Lower leg skin (tissue), 4 donors: ENCODE data around the gene TLK1. TPM values are rescaled to one million over a fixed set of nuclear protein-coding genes. Genes with fewer than 3 reads are reported as not detected.

ENCODE experiments used
- DNase-seq, 2 donors: peaks; one replicate each; pipeline ENCODE4 v3.0.0-alpha.2; 2019; ENCODE audit warnings: low spot score in 2 of 2
- H3K4me3 ChIP-seq: fragments of 200-600 bp; sonication (generic); 2 replicates; pipeline ENCODE4 v1.5.1; 2017; ENCODE audit warnings: mild to moderate bottlenecking, low read depth; ENCODE audit not compliant: poor library complexity, severe bottlenecking
- POLR2A ChIP-seq, 2 donors: fragments of 450-650 bp; IDR thresholded peaks; one replicate each; pipeline ENCODE4 v1.6.1; 2016 to 2017; ENCODE audit warnings: antibody characterized with exemption in 2 of 2, mild to moderate bottlenecking in 1 of 2, moderate library complexity in 1 of 2
- WGBS, 2 donors: methylation state at CpG; one replicate each; pipeline ENCODE4 v1.1.5; 2018; 5-methylcytosine and 5-hydroxymethylcytosine counted together
- intact Hi-C: fragments of 100-400 bp; cut with DNase I; formaldehyde crosslinking; loops from one replicate; pipeline ENCODE4 v1.15.0; 2023; ENCODE audit warnings: low total_unique reads
- total RNA-seq, 4 donors: library from RNA; depleted of rRNA; stranded (reverse); fragments of >200 nt; gene quantifications; one replicate each; pipeline ENCODE4 v1.1.0, GENCODE V29; 2016
- TF ChIP-seq, protein P1 (sequence below), 3 donors: fragments of 450-650 bp; IDR thresholded peaks; one replicate each; pipeline ENCODE4 v1.5.1; 2016; ENCODE audit warnings: antibody characterized with exemption in 3 of 3, mild to moderate bottlenecking in 3 of 3, moderate library complexity in 2 of 3

TLK1 gene
- total RNA-seq, 4 donors from 2014 or later, result 22.9 to 68.3 (median 26.2) TPM

GRCh38 chr2:170985407-170985806 is 175.3 kb downstream of the TLK1 start:
- intact Hi-C loops, result no loop called here
- no peak for TF ChIP-seq POLR2A (IDR thresholded peaks at IDR 0.05)
- TF ChIP-seq, protein P1, sequence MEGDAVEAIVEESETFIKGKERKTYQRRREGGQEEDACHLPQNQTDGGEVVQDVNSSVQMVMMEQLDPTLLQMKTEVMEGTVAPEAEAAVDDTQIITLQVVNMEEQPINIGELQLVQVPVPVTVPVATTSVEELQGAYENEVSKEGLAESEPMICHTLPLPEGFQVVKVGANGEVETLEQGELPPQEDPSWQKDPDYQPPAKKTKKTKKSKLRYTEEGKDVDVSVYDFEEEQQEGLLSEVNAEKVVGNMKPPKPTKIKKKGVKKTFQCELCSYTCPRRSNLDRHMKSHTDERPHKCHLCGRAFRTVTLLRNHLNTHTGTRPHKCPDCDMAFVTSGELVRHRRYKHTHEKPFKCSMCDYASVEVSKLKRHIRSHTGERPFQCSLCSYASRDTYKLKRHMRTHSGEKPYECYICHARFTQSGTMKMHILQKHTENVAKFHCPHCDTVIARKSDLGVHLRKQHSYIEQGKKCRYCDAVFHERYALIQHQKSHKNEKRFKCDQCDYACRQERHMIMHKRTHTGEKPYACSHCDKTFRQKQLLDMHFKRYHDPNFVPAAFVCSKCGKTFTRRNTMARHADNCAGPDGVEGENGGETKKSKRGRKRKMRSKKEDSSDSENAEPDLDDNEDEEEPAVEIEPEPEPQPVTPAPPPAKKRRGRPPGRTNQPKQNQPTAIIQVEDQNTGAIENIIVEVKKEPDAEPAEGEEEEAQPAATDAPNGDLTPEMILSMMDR (IDR thresholded peaks at IDR 0.05), result no peak
- WGBS, 2 donors, result 90 to 91% methylated on average over 5 of the region's 5 CpGs
- H3K4me3 ChIP-seq, result no peak overlapping the region
- no peak for DNase-seq

- 40 to 47% methylated on average over 1 of the region's 1 CpG for WGBS, 2 donors
- no peak for DNase-seq
- H3K4me3 ChIP-seq, result no peak overlapping the region
- intact Hi-C loops, result no loop called here
- no peak for TF ChIP-seq POLR2A (IDR thresholded peaks at IDR 0.05)
- TF ChIP-seq, protein P1 (IDR thresholded peaks at IDR 0.05), result no peak
Measured at GRCh38 chr2:170984079-170984478, 176.6 kb downstream of the TLK1 start.

GRCh38 chr2:170975943-170976270 is 184.8 kb downstream of the TLK1 start:
- no peak overlapping the region for H3K4me3 ChIP-seq
- no peak for TF ChIP-seq POLR2A (IDR thresholded peaks at IDR 0.05)
- TF ChIP-seq, protein P1 (IDR thresholded peaks at IDR 0.05), result no peak
- intact Hi-C loops, result no loop called here
- WGBS, 2 donors, result 84 to 91% methylated on average over 4 of the region's 4 CpGs
- no peak for DNase-seq

- no peak overlapping the region for H3K4me3 ChIP-seq
- TF ChIP-seq, protein P1 (IDR thresholded peaks at IDR 0.05), result no peak
- TF ChIP-seq POLR2A (IDR thresholded peaks at IDR 0.05), result no peak
- 83 to 84% methylated on average over 17 of the region's 17 CpGs for WGBS, 2 donors
- intact Hi-C loops, result no loop called here
- no peak for DNase-seq
Measured at GRCh38 chr2:170975127-170975942, 185.4 kb downstream of the TLK1 start.

DNA sequence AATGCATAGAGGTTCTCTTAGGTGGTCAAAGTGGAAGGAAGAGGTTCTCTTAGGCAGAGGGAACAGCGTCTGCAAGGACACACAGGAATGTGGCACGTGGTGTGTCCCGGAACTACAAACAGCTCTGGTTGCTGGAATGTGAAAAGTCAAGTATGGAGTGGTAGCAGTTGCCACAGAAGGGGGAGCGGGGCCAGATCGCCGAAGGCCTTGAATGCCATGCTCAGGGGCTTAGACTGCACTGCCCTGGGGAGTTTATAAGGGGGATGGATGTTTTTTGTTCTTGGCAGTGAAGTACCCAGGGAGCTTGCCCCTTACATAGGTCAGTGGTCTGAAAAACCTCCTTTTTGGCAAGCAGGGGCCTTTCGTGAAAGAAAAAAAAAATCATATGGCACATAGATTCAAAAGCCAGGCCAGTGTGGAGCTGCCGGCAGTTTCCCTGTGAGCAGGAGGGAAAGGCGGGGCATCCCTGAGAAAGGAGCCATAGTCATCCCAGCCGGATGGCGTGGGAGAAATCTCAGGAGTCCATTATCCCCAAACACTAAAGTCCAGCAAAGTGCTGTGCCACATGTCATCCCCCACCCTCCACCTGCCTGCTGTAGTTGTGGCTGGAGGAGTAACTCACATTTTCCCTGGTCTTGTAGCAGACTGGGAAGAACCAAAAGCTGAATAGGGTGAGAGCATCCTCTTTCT is 186.2 kb downstream of the TLK1 start:
- TF ChIP-seq, protein P1 (IDR thresholded peaks at IDR 0.05), result no peak
- TF ChIP-seq POLR2A (IDR thresholded peaks at IDR 0.05), result no peak
- no peak for DNase-seq
- intact Hi-C loops, result loop anchor here (5.0 kb wide), 2 partner anchors 188 to 443 kb away; partner anchors contain the start of gene TLK1
- peak overlapping the region; percentile 49 for H3K4me3 ChIP-seq
- 38 to 45% methylated on average over 11 of the region's 11 CpGs for WGBS, 2 donors
